Loucy (cell line): ENCODE results near the gene LTBP2.

Experiments
- H2AFZ ChIP-seq: fragments of 200-600 bp; sonication (generic); 2 replicates; pipeline ENCODE4 v1.6.0; 2016; ENCODE audit warnings: antibody characterized with exemption, mild to moderate bottlenecking, low read length, moderate library complexity
- H3F3A ChIP-seq: fragments of 200-600 bp; 2 replicates; pipeline ENCODE4 v1.6.0; 2016; ENCODE audit warnings: antibody characterized with exemption, low read depth, mild to moderate bottlenecking
- H3K27me3 ChIP-seq: fragments of 200-600 bp; sonication (generic); 2 replicates; pipeline ENCODE4 v1.6.1; 2014; ENCODE audit warnings: low read length, mild to moderate bottlenecking; ENCODE audit not compliant: insufficient read depth, poor library complexity, severe bottlenecking
- H3K36me3 ChIP-seq: fragments of 200-600 bp; sonication (generic); 2 replicates; pipeline ENCODE4 v1.6.1; 2016; ENCODE audit warnings: low read length; ENCODE audit not compliant: insufficient read depth
- H3K4me1 ChIP-seq: fragments of 200-600 bp; sonication (generic); 2 replicates; pipeline ENCODE4 v1.5.1; 2014; ENCODE audit warnings: low read length, mild to moderate bottlenecking; ENCODE audit not compliant: insufficient read depth, poor library complexity, severe bottlenecking
- H3K4me2 ChIP-seq: fragments of 200-600 bp; sonication (generic); 2 replicates; pipeline ENCODE4 v1.6.0; 2014; ENCODE audit warnings: antibody characterized with exemption, low read length, low read depth, mild to moderate bottlenecking; ENCODE audit not compliant: poor library complexity, severe bottlenecking
- H3K4me3 ChIP-seq: fragments of 200-600 bp; sonication (generic); 2 replicates; pipeline ENCODE4 v1.5.1; 2014; ENCODE audit warnings: low read length, mild to moderate bottlenecking, mixed read lengths; ENCODE audit not compliant: poor library complexity, severe bottlenecking
- H3K79me2 ChIP-seq: fragments of 200-600 bp; sonication (generic); 2 replicates; pipeline ENCODE4 v1.6.1; 2014; ENCODE audit warnings: low read length; ENCODE audit not compliant: insufficient read depth
- H3K9ac ChIP-seq: fragments of 200-600 bp; sonication (generic); 2 replicates; pipeline ENCODE4 v1.6.0; 2014; ENCODE audit warnings: mild to moderate bottlenecking, low read depth, low read length, moderate library complexity; ENCODE audit not compliant: poor library complexity, severe bottlenecking
- H3K9me2 ChIP-seq: fragments of 200-600 bp; sonication (generic); replicated peaks from 2 replicates; pipeline ENCODE4 v1.6.1; 2016; ENCODE audit warnings: low read depth, low read length, mixed read lengths
- H3K9me3 ChIP-seq: fragments of 200-600 bp; sonication (generic); 2 replicates; pipeline ENCODE4 v1.6.1; 2014; ENCODE audit warnings: mild to moderate bottlenecking, antibody characterized with exemption, low read length, low read depth; ENCODE audit not compliant: insufficient read depth
- H4K20me1 ChIP-seq: fragments of 200-600 bp; sonication (generic); 2 replicates; pipeline ENCODE4 v1.6.0; 2014; ENCODE audit warnings: antibody characterized with exemption, low read length, mild to moderate bottlenecking; ENCODE audit not compliant: insufficient read depth, poor library complexity, severe bottlenecking
- EZH2phosphoT487 ChIP-seq: fragments of 200-600 bp; IDR thresholded peaks from 2 replicates; pipeline ENCODE4 v1.6.1; 2018; ENCODE audit warnings: antibody characterized with exemption, mild to moderate bottlenecking, moderate library complexity, borderline replicate concordance
- TF ChIP-seq, protein P1 (sequence below): fragments of 200-600 bp; sonication (generic); conservative IDR thresholded peaks from 2 replicates; pipeline ENCODE4 v1.5.1; 2014; ENCODE audit warnings: mild to moderate bottlenecking, antibody characterized with exemption, low read length

LTBP2 gene

DNA sequence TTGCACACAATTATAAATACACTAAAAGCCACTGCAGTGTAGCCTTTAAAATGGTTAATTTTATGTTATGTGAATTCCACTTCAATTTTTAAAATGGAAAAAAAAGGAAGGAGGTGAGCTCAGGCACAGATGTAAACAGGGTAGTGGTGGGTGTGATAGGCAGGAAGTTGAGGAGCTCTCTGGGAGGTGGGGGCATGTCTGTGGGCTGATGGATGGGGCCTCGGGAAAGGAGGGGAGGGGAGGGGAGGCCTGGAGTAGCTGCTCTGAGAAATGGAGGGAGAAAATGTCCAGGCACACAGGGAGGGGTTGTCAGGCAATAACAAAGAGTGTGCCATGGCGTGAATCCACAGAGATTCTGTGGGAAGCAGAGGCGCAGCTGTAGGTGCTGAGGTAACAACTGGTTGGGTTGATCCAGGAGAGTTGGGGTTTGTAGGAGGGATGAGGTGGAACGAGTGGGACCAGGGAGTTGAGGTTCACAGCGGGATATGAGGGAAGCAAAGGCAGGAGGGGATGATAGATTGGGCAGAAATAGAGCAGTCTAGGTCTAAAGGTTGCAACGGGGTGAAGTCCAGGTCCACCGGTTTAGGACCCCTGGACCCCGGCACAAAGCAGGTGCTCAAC, 57.2 kb downstream of the LTBP2 start:
- Histone ChIP-seq H3F3A (no peaks in the 10 kb centered on the region), H3K79me2 (no peaks in the 10 kb centered on the region), H3K4me2 (no peak overlapping the region), H3K4me3 (no peak overlapping the region), H3K9me2 (no peaks in the 10 kb centered on the region), H3K9ac (no peak overlapping the region), H3K27me3 (no peaks in the 10 kb centered on the region), H2AFZ (no peak overlapping the region), H3K36me3 (no peaks in the 10 kb centered on the region), H3K9me3 (no peaks in the 10 kb centered on the region), H4K20me1 (no peaks in the 10 kb centered on the region), H3K4me1 (no peaks in the 10 kb centered on the region)
- TF ChIP-seq, protein P1, sequence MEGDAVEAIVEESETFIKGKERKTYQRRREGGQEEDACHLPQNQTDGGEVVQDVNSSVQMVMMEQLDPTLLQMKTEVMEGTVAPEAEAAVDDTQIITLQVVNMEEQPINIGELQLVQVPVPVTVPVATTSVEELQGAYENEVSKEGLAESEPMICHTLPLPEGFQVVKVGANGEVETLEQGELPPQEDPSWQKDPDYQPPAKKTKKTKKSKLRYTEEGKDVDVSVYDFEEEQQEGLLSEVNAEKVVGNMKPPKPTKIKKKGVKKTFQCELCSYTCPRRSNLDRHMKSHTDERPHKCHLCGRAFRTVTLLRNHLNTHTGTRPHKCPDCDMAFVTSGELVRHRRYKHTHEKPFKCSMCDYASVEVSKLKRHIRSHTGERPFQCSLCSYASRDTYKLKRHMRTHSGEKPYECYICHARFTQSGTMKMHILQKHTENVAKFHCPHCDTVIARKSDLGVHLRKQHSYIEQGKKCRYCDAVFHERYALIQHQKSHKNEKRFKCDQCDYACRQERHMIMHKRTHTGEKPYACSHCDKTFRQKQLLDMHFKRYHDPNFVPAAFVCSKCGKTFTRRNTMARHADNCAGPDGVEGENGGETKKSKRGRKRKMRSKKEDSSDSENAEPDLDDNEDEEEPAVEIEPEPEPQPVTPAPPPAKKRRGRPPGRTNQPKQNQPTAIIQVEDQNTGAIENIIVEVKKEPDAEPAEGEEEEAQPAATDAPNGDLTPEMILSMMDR = no peak

DNA sequence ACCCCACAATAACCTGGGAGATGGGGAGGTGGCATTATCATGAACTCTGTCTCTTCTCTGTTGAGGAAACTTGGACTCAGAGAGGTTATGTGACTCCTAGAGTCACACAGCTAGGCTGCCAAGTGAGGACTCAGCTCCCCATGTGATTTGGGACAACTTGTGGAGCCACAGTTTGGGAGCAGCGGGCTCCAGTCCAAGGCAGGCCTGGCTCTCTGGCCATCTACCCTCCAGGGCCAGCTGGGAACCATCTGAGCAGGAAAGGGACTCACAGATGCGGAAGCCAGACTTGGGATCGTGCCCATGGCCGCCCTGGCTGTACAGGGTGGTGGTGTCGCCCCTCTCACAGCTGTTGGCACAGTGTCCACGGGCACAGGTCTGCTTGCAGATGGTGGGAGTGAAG, 59.4 kb downstream of the LTBP2 start:
- Histone ChIP-seq H3K9me3 (no peaks in the 10 kb centered on the region), H3K9ac (no peak overlapping the region), H3K79me2 (no peaks in the 10 kb centered on the region), H3K27me3 (no peaks in the 10 kb centered on the region), H3K4me2 (no peak overlapping the region), H3K36me3 (no peaks in the 10 kb centered on the region), H2AFZ (no peak overlapping the region), H3K9me2 (no peaks in the 10 kb centered on the region), H3K4me3 (no peak overlapping the region), H3F3A (no peaks in the 10 kb centered on the region), H3K4me1 (no peaks in the 10 kb centered on the region), H4K20me1 (no peaks in the 10 kb centered on the region)
- TF ChIP-seq EZH2phosphoT487 = no peak
- TF ChIP-seq, protein P1 = no peak

DNA sequence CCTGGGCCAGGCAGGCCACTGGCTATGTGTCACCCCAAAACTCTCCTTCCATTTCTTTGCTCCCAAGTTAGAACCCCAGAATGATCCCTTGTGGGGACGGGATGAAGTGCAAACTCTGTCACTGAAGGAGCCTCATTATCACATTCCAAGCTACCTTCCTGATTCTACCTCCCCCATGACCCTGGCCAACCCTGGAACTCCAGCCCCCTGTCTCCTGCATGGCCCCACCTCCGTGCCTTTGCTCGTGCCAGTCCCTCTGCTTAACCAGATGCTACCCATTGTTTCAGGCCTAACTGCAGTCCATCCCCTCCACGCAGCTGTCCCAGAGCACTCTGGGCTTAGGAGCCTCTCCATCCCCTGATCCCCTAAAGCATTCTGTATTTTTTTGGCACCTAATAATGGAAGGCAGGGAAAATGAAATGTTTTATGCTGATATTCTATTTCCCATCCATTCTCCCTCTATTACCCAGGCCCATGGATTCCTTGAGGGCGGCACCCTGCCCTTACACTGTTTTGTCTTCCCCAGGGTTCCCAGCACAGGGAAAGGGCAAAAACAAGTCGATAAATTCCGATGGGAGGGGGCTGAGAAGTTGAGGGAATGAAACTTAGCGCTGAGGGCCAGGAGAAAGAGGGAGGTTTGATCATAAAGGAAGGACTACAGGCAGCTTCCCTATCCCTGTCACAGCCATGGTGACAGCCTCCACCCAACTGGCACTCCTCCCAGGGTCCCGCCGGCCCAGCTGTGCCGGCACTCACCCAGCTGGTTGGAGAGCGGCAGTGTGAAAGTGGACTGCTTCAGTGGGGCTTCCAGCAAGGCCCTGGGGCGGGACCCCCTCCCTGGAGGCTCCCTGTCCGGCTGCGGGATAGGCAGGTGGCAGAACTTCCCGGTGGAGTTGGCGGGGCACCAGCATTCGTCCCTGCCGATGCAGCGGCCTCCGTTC, 60.3 kb downstream of the LTBP2 start:
- H3K4me3 ChIP-seq = no peak overlapping the region
- no peaks in the 10 kb centered on the region for H3K4me1 ChIP-seq
- H3K36me3 ChIP-seq = no peaks in the 10 kb centered on the region
- H2AFZ ChIP-seq = no peak overlapping the region
- no peak overlapping the region for H3K9ac ChIP-seq
- H3K79me2 ChIP-seq = no peaks in the 10 kb centered on the region
- H3K9me3 ChIP-seq = no peaks in the 10 kb centered on the region
- H4K20me1 ChIP-seq = no peaks in the 10 kb centered on the region
- H3K4me2 ChIP-seq = no peak overlapping the region
- H3K9me2 ChIP-seq = no peaks in the 10 kb centered on the region
- no peak for TF ChIP-seq EZH2phosphoT487
- TF ChIP-seq, protein P1 = no peak
- no peaks in the 10 kb centered on the region for H3F3A ChIP-seq
- H3K27me3 ChIP-seq = no peaks in the 10 kb centered on the region
